Kidney tubule cell (primary cell): Measurements from ENCODE around the gene TM7SF3.

Experiments used
- DNase-seq: peaks from one replicate; pipeline ENCODE4 v3.0.0-alpha.2; 2018; ENCODE audit warnings: low spot score

TM7SF3 gene

DNA sequence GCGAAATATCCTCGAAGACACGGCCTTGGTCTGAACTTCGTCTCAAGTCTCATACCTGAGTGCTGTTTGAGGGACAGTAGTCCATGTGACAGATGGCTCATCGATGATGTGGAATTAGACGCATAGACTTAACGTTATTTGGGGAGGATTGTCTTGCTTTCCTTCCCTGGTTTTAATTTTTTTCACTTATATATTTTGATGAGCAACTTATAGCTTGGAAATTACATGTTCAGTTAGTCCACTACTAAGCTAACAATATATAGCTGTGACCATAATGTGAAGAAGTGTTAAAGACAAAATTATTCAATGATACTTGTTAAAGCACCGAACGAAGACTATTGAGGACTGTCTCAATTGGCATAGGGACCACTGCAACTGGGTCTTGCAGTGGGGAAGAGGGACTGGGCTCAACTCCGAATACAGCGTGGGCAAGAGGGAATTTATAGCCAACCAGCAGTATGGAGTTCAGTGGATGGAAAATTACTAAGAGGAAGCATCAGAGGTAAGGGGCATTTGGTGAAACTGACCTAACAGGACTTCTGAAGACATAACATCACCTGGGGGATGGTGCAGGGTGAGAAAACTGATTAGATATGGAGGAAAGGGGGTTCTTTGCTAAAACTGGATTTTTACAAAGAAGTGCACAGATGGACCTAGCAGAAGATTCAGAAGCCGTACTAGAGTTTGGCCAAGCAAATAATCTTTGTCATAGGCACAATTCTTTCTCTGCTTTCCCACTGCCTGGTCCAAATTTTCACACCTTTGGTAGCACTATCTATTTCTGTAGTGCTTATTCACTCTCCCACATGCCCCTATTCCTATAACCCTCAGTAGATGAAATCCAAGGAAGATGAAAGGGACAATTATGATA is 910 bp upstream of the TM7SF3 start:
- no peak for DNase-seq

DNA sequence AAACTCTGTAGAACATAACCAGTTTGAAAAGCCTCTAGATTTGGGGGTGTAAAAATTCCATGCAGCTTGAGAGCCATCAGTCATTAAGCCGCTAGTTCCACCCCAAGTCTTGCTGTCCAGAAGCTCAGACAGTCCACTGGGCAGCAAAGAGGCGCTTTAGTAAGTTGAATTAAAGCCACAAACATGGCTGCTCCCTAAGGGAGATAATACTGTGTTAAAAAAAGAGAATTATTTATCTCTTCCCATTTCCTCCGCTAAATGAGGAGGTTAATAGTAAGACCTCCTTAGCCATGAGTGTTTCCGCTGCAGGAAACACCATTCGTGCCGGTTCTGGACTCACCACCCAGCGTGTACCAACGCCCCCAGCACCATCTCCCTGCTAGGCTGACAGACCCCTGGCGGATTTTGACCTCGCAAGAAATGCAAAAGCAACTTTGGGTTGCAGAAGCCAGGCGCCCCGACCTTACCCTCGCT is 536 bp downstream of the TM7SF3 start:
- peak; percentile 54 for DNase-seq

DNA sequence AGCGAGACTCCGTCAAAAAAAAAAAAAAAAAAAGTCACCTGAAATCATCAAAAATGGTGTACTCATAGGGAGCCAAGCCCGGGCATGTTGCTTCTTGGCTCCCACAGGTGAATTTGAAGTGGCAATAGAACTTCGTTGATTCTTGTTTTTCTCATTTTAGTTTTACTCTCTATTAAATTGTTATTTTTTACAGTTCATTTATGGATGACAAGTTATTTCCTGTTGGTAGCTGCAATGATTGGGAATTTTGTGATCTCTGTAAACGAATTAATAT is 1.3 kb downstream of the TM7SF3 start:
- DNase-seq: peak; percentile 15

DNA sequence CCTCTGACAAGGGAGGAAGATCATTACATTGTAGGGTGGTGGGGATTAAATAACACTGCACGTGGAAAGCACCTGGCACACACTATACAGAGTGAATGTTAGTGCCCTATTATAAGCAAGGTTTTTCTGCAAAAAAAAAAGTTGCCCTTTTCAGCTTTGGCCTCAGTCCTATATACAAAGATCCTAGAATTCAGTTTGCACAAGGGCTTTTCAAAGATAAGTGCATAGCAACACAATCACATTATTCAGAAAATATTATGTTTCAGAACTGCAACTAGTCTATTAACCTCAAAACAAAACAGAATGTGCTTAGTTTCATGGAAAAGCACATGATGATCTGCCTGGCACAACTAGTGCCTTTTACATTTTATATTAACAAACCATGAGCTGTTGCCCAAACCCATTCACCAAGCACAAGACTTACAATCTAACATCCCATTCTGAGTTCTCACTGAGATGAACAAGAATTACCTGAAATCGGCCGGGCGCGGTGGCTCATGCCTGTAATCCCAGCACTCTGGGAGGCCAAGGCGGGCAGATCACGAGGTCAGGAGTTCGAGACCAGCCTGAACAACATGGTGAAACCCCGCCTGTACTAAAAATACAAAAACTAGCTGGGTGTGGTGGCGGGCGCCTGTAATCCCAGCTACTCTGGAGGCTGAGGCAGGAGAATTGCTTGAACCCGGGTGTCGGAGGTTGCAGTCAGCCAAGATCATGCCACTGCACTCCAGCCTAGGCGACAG is 1.8 kb downstream of the TM7SF3 start:
- DNase-seq: no peak

DNA sequence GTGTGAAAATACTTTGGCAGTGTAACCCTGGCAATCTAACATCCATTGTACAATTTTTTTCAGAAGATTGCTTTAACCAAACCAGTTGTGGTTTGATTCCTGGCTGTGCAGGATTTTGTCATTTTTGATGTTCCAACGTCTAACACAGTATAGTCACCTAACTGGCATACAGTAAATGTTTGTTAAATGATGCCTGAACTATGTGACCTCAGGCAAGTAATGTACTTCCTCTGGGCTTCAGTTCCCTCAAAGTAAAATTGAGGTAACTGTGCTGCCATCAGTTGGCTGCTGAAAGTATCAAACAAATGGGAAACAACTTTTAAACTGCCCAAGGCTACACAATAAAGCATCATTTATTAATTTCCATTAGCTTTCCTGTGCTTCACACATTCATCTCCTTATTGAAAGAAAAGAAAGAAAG is 4.3 kb downstream of the TM7SF3 start:
- DNase-seq: peak; percentile 38

DNA sequence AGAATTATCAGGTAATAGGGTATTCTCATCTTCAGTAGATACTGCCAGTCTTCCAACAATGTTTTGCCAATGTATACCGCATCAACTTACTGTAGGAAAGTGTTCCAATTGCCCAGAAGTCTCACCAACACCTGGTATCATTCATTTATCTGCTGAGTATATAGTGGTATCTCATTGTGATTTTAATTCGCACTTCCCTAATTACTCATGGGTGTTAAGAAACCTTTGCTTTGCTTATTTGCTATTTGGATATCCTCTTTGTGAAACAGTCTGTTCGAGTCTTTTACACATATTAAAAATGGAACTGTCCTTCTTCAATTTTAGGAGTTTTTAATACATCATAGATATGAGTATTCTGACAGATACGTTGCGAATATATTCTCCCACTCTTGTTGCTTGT is 6.1 kb downstream of the TM7SF3 start:
- DNase-seq: no peak

DNA sequence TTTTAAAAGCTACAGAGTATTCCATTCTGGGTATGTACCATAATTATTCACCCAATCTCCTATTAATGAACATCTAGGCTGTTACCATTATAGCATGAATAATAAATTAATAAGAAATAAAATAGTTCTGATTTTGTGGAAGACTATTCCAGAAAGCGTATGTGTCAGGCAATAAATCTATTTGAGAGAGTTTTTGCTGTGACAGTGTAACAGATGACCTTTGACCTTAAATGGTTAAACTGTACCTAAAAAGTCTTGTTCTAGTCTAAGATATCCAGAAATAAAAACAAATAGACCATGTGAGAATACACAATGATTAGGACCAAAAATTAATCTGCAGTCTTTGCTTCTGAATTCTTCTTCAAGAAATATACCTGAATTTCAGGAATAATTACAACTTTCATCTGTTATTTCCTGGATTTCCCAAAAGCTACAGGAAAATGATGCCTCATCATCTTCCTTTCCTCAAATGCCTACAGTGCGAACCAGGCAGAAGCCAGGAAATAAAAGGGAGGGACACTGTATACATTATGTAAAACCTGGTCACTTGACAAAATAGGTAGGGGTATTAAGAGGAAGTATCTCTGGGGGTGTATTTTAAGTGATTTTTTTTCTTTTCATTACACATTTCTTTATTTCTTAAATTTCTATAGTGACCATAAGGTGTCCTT is 7.3 kb downstream of the TM7SF3 start:
- DNase-seq: no peak

DNA sequence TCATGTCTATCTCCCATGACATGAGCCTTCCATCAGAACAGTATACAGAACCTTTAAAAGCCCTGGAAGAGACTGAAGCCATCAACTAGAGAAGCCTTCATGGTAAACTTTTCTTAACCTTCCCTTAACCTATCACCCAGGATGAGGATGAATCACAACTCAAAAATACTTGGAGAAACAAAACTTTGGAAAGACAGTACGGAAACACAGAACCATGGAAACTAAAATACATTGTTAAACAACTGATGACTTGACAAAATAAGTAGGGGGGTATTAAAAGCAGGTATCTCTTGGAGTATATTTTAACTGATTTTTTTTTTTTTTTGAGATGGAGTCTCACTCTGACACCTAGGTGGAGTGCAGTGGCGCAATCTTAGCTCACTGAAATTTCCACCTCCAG is 8.7 kb downstream of the TM7SF3 start:
- DNase-seq: peak; percentile 28

DNA sequence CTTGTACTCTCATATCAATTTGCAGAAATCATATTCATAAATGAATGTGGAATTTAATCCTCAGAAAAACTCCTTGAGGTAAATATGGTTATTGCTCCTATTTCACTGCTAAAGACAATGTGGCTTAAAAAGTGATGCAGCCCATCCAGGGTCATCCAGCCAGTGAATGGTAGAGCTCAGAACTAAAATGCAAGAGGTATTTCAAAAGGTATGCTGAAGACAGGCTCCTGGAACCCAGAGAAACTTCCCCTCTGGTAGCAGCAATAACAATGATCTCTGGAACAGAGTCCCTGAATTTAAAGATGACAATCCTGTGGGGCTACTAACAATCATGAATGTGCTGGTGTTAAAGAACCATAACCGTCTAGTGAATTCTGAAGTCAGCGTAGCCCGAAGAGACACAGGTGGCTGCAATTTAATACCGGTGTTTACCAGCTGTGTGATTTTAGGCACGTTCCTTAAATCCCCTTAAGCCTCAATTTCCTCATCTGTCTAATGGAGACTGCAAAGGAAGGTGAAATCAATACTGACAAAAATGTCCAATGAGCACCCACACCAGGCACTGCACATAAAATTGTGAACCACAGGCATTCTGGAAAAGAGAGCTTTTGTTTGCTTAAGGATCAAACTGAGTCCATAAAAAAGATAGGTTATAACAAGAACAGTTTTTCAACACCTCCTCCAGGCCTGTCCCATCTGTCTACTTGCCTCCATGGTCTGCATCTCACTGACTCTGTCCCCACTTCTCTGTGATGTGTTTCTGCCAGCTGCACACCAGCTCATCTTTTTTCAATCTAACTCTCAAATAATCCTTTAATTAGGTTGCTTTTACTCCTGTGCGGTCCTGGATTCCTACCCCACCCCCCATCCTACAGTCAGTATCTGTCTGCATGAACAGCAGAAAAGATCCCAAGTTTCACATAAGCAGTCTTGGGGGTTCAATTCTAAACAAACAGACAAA is 10.5 kb downstream of the TM7SF3 start:
- no peak for DNase-seq

DNA sequence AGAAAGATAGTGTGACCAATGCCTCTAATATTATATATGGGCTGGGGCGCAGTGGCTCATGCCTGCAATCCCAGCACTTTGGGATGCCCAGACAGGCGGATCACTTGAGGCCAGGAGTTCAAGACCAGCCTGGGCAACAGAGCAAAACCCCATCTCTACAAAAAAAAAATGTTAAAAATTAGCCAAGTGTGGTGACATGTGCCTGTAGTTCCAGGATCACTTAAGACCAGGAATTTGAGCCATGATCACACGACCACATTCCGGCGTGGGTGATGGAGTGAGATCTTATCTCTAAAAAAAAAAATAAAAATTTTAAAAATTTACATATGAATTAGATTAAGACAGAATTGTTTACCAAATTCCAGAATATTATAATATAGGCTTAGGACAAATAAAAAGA is 12.0 kb downstream of the TM7SF3 start:
- DNase-seq: peak; percentile 55

DNA sequence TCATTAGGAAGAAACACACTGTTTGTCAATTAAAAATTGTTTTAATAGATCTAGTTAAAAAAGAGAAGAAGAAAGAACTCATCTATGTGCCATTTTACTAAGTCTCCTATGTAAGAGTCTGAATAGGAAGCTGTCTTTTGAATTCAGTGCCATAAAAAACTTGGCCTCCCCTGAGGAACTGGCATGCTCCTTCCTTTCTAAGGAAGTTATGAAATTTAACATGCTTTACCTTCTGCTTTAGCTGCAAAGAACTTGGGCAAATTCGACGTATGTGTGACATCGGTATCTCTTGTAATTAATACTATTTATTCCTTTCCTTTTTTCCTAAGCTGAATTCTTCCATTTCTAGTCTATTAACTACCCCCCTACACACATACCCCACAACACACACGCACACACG is 12.5 kb downstream of the TM7SF3 start:
- no peak for DNase-seq

DNA sequence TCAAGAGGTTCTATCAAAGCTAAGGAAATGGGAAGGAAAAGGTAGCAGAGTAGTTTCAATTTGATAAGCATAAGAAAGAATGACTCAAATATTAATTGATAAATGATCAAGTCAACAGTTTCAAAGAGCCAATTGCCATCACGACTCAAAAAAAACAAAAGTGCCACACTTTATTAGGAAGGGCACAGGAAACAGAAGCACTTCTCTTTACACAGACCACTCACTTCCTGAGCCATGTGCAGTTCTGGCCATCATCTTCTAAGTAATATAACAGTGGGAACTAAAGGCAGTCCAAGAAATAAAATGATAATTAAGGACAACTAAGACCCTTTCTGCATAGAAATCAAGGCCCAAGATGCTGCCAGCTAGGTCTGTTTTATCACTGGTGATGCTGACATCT is 13.2 kb downstream of the TM7SF3 start:
- DNase-seq: no peak

DNA sequence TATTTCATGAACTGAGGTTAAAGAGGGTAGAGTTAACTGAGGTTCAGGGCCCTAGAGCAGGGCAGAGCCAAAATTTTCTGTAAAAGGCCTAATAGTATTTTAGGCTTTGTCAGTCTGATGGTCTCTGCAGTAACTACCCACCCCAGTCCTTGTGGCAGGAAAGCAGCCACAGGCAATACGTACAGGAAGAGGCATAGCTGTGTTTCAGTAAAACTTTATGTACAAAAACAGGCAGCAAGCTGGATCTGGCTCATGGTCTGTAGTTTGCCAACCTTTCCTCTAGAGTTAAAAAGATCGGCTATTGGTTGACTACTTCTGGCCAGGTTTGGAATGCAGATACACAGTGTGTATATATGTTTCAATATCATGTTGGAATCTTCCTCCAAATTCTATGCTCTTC is 17.2 kb downstream of the TM7SF3 start:
- DNase-seq: no peak

DNA sequence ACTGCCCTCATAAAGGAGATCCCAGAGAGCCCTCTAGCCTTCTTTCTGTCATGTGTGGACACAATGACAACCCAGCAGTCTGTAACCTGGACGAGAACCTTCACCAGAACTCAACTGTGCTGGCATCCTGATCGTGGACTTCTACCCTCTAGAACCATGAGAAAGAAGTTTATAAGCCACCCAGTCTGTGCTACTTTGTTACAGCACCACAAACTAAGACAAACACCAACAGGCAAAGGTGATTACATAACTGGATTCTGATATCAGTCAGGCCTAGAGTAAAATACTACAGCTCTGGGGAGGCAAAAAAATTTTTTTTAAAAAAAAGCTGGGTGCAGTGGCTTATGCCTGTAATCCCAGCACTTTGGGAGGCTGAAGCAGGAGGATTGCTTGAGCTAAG is 18.5 kb downstream of the TM7SF3 start:
- DNase-seq: no peak

DNA sequence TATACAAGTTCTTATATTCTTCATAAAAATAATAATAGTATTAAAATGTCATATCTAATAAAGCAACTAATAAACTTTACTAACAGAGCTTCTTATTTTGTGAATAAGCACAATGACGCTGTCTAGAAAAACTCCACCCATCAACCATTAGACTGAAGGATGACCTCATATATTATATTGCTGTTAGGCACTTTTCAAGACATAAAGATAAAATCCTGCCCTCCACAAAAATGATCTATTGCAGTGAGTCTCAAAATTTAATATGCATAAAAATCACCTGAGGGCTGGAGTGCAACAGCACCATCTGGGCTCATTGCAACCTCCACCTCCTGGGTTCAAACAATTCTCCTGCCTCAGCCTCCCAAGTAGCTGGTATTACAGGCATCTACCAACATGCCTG is 20.1 kb downstream of the TM7SF3 start:
- no peak for DNase-seq

DNA sequence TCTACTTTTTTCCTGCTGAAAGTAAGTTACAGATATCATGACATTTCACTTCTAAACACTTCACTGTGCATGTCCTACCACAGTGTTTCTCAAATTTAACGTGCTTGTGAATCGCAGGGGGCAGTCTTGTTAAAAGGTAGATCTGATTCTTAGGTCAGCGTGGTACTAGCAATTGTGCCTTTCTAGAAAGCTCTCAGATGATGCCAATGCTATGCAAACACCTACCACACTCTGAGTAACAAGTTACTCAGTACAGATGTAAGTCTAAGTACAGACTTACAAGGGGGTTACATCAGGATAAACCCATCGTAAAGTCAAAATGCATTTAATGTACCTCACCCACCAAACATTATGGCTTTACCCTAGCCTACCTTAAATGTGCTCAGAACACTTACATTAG is 22.4 kb downstream of the TM7SF3 start:
- DNase-seq: no peak

DNA sequence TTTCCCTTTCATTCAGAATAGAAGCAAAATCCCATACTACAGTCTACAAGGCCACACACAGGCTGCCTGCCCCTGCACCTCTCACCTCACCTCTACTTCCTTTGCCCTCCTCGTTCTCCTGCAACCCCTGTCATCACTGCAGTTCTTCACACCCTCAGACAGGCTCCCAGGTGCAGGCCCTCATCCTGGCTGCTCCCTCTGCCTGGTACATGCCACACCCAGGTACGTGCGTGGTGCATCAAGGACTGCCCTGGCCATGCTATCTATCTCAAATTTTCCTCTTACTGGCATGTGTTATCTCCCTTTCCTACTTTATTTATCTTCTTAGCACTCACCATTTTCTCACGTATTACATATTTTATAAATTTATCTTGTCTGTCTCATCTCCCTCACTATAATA is 24.3 kb downstream of the TM7SF3 start:
- no peak for DNase-seq

DNA sequence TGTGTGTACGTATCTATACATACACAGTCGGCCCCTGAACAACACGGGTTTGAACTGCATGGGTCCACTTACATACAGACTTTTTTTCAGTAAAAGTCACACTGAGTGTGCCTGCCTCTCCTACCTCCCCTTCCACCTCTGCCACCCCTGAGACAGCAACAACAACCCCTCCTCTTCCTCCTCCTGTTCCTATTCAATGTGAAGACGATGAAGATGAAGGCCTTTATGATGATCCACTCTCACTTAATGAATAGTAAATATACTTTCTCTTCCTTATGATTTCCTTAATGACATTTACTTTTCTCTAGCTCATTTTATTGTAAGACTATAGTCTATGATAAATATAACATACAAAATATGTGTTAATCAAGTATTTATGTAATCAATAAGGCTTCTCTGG is 25.5 kb downstream of the TM7SF3 start:
- DNase-seq: no peak

DNA sequence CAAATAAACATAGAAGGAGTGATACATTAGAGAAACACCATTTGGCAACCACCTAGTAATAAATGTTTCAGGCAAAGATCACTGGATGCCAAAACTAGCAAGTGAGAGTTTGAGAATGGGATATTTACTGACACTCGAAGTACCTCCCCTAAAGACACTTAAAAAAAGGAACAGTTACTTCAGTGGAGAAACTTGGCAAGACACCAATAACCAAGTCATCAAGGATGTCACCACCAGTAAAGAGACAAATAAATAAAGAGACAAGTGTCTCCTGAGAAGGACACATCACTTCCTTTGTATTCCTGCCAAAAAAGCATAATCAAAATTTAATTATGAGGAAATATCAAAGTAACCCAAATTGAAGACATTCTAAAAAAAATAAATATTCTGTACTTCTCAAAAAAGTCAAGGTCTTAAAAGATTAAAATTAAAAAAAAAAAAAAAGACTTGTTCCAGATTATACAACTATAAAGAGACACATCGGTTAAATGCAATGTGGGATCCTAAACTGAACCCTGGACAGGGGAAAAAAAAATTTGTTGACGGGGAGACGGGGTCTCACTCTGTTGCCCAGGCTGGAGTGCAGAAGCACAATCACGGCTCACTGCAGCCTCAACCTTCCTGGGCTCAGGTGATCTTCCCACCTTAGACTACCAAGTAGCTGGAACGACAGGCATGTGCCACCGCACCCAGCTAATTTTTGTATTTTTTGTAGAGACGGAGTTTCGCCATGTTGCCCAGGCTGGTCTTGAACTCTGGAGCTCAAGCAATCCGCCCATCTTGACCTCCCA is 26.4 kb downstream of the TM7SF3 start:
- DNase-seq: peak; percentile 31

DNA sequence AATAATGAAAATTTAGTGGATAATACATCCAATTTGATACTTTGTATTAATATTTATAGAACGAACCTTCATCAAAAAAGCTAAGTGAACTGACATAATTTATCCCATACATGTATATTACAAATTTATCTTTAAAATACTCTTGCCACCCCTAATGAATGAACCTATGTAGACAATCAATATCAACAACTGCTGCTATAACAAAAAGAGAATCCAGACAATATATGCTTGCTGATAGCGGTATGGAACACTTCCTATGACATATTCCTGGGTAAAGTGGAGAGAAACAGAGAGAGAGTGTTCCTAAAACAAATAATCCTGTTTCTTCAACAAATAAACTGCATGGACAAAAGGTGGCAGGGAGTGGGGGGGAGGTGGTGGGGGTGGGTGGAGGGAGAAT is 31.3 kb downstream of the TM7SF3 start:
- DNase-seq: no peak

DNA sequence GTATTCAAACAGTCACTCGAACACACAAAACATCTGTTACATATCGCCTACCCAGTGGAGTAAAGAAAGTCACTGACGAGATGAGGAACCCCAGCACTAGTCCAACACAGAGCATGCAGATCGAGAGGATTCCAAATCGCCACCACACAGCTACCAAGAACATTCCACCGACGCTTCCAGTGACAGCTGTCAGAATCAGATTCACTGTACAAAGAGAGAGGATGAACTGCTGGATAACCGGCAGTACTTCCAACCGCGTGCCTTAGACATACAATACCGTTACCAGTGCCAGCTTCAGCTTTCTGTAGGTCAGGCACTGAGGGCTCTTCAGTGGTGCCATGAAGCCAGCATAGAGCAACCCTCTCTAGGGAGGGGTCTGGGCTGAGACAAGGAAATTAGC is 34.5 kb downstream of the TM7SF3 start:
- DNase-seq: no peak
